ENCODE results near the gene RNF126. TPM values are rescaled to one million over a fixed set of nuclear protein-coding genes. Genes with fewer than 3 reads are reported as not detected.

The RNF126 gene
- total and polyA plus RNA-seq, 8 donors, result 21.1 to 240 (median 35.0) TPM

DNA sequence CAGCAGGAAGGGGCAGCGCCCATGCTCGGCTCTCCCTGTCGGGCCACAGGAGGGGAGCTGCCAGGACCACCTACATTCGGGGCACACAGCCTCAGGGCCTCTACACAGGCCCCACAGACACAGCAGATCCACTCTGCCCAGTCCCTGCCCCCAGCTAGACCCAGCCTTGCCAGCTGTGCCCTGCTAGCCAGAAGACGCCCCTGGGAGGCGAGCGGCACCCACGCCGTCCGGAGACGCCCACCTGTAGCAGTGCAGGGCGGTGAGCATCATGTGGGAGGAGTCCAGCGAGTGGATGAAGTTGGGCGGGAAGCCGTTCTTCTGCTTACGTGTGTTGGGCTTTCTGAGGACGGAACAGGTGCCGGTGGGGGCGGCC, 44.8 kb downstream of the RNF126 start:
- Histone ChIP-seq H3K27ac (no peak overlapping the region), H3K4me1 (peaks cover 0 to 16% (median 9%) of the 10 kb centered on the region in 4 donors), H3K27me3 (peaks cover 0 to 27% (median 7%) of the 10 kb centered on the region in 3 donors), H3K9me3 (no peaks in the 10 kb centered on the region), H3K36me3 (peaks cover 40 to 67% (median 65%) of the 10 kb centered on the region in 4 donors), H3K4me3 (no peak overlapping the region)
- DNase-seq, result no peak
- 84 to 93% (median 92%) methylated on average over 11 to 19 of the region's 19 CpGs for WGBS, 5 donors
- TF ChIP-seq, protein P1, sequence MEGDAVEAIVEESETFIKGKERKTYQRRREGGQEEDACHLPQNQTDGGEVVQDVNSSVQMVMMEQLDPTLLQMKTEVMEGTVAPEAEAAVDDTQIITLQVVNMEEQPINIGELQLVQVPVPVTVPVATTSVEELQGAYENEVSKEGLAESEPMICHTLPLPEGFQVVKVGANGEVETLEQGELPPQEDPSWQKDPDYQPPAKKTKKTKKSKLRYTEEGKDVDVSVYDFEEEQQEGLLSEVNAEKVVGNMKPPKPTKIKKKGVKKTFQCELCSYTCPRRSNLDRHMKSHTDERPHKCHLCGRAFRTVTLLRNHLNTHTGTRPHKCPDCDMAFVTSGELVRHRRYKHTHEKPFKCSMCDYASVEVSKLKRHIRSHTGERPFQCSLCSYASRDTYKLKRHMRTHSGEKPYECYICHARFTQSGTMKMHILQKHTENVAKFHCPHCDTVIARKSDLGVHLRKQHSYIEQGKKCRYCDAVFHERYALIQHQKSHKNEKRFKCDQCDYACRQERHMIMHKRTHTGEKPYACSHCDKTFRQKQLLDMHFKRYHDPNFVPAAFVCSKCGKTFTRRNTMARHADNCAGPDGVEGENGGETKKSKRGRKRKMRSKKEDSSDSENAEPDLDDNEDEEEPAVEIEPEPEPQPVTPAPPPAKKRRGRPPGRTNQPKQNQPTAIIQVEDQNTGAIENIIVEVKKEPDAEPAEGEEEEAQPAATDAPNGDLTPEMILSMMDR (IDR thresholded peaks at IDR 0.05), result no peak
- TF ChIP-seq POLR2A (IDR thresholded peaks at IDR 0.05) (no peak), POLR2AphosphoS5 (IDR thresholded peaks at IDR 0.05) (no peak), EP300 (IDR thresholded peaks at IDR 0.05) (no peak)
- intact Hi-C loops (cut with DNase I; ENCODE audit: low total_unique reads), result no loop called here

DNA sequence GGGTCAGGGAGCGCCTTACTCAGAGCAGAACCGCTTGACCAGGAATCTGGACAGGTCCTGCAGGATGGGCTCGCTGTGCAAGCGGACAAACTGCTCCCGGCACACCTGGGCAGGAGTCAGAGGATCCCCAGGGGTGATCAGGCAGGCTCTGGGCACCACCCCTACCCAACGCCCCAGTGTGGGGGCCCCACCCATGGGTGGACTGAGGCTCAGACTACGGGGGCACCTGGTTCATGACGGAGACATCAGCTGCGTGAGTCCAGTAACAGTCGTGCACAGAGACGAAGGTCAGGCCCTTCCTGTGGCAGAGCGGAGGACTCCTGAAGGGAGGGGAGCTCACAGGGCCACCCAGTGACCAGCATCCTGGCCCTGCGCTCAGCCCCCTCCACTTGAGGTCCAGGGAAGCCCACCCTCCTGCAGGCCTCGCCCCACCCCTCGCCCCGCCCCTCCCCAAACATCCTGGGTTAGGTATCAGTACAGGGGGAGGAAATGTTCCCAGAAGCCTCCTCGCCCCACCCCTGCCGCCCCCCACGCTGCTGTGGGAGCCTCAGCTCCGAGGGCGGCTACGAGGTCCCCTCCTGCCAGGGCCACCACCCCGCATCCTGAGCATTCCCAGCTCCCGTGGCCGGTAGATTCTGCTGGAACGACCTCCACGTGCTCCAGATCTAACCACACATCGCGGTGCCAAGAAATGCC, 45.3 kb downstream of the RNF126 start:
- H3K4me3 ChIP-seq, result no peak overlapping the region
- no peak for DNase-seq
- peaks cover 0 to 16% (median 9%) of the 10 kb centered on the region in 4 donors for H3K4me1 ChIP-seq
- intact Hi-C loops (cut with DNase I; ENCODE audit: low total_unique reads), result no loop called here
- H3K27ac ChIP-seq, result no peak overlapping the region
- TF ChIP-seq, protein P1 (IDR thresholded peaks at IDR 0.05), result no peak
- TF ChIP-seq POLR2A (IDR thresholded peaks at IDR 0.05), result no peak
- no peak for TF ChIP-seq POLR2AphosphoS5 (IDR thresholded peaks at IDR 0.05)
- no peaks in the 10 kb centered on the region for H3K9me3 ChIP-seq
- peaks cover 0 to 27% (median 7%) of the 10 kb centered on the region in 3 donors for H3K27me3 ChIP-seq
- WGBS, 5 donors, result 72 to 100% (median 84%) methylated on average over 2 to 29 of the region's 29 CpGs
- H3K36me3 ChIP-seq, result peaks cover 40 to 61% (median 60%) of the 10 kb centered on the region in 4 donors

DNA sequence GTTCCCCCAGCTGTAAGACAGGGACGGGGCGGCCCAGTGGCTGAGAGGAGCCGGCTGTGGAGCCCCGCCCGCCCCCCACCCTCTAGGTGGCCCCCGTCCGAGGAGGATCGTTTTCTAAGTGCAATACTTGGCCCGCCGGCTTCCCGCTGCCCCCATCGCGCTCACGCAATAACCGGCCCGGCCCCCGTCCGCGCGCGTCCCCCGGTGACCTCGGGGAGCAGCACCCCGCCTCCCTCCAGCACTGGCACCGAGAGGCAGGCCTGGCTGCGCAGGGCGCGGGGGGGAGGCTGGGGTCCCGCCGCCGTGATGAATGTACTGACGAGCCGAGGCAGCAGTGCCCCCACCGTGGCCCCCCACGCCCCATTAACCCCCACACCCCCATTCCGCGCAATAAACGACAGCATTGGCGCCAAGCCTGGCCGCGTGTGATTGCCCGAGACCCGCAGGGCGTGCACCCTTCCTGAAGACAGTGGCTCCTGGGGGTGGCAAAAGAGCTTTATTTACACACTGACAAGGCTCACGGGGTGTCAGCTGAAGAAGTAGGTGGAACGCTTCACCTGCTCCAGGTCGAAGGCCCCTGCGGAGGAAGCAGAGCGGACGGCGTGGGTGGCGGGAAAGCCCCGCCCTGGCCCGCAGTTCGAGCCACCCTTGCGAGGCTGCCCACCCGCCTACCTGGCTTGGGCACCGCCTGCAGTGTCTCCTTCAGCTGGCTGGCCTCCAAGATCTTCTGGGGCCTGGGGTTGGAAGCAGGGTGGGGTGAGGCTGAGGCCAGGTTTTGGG, 46.1 kb downstream of the RNF126 start:
- TF ChIP-seq POLR2AphosphoS5 (IDR thresholded peaks at IDR 0.05), result no peak
- no peak for TF ChIP-seq POLR2A (IDR thresholded peaks at IDR 0.05)
- TF ChIP-seq, protein P1 (IDR thresholded peaks at IDR 0.05), result no peak
- no peak for TF ChIP-seq EP300 (IDR thresholded peaks at IDR 0.05)
- Histone ChIP-seq H3K36me3 (peaks cover 32 to 54% (median 52%) of the 10 kb centered on the region in 4 donors), H3K9me3 (no peaks in the 10 kb centered on the region), H3K4me3 (no peak overlapping the region), H3K27ac (no peak overlapping the region), H3K27me3 (peaks cover 0 to 28% (median 7%) of the 10 kb centered on the region in 3 donors), H3K4me1 (peaks cover 0 to 16% (median 9%) of the 10 kb centered on the region in 4 donors)
- DNase-seq, result no peak
- intact Hi-C loops (cut with DNase I; ENCODE audit: low total_unique reads), result no loop called here
- 75 to 84% (median 81%) methylated on average over 21 to 58 of the region's 58 CpGs for WGBS, 5 donors

DNA sequence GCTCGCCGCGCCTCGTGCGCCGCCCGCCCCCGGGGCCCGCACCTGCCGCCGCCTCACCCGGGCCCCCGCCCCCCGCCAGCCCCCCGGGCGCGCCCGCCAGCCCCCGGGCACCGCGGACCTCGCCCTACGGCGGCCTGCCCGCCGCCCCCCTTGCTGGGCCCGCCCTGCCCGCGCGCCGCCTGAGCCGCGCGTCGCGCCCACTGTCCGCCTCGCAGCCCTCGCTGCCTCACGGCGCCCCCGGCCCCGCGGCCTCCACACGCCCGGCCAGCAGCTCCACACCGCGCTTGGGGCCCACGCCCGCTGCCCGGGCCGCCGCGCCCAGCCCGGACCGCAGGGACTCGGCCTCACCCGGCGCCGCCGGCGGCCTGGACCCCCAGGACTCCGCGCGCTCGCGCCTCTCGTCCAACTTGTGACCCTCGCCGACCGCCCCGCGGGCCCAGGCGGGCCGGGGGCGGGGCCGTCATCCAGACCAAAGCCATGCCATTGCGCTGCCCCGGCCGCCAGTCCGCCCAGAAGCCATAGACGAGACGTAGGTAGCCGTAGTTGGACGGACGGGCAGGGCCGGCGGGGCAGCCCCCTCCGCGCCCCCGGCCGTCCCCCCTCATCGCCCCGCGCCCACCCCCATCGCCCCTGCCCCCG, 46.8 kb downstream of the RNF126 start:
- H3K9me3 ChIP-seq, result no peaks in the 10 kb centered on the region
- intact Hi-C loops (cut with DNase I; ENCODE audit: low total_unique reads), result no loop called here
- H3K4me1 ChIP-seq, result peaks cover 3 to 20% (median 10%) of the 10 kb centered on the region in 4 donors
- 11 to 29% (median 20%) methylated on average over 28 to 75 of the region's 97 CpGs; no CpG with 5 or more reads in 1 of the 5 donors for WGBS, 5 donors
- no peak overlapping the region for H3K4me3 ChIP-seq
- no peak overlapping the region for H3K27ac ChIP-seq
- H3K36me3 ChIP-seq, result peaks cover 32 to 46% (median 45%) of the 10 kb centered on the region in 4 donors
- peaks cover 0 to 35% (median 7%) of the 10 kb centered on the region in 3 donors for H3K27me3 ChIP-seq
- DNase-seq, result peak in 1 of 2 donors; percentile 44
- TF ChIP-seq, protein P1 (IDR thresholded peaks at IDR 0.05), result no peak
- TF ChIP-seq POLR2A (IDR thresholded peaks at IDR 0.05), result no peak
- TF ChIP-seq EP300 (IDR thresholded peaks at IDR 0.05), result no peak
- no peak for TF ChIP-seq POLR2AphosphoS5 (IDR thresholded peaks at IDR 0.05)
